ENCODE measurements around the gene C12orf43. TPM values are rescaled to one million over a fixed set of nuclear protein-coding genes. Genes with fewer than 3 reads are reported as not detected.

C12orf43 gene
- total and polyA plus RNA-seq, 9 donors = 10.6 to 22.9 (median 16.4) TPM

GRCh38 chr12:120998435-120998834, 17.9 kb downstream of the C12orf43 start:
- Histone ChIP-seq H3K27me3 (no peaks in the 10 kb centered on the region), H3K27ac (no peak overlapping the region), H3K4me1 (ENCODE audit: insufficient read depth) (no peaks in the 10 kb centered on the region), H3K9me3 (no peaks in the 10 kb centered on the region), H3K36me3 (no peaks in the 10 kb centered on the region), H3K4me3 (no peak overlapping the region)
- DNase-seq = no peak
- TF ChIP-seq CTCF (IDR thresholded peaks at IDR 0.05) (no peak), EP300 (IDR thresholded peaks at IDR 0.05) (no peak), POLR2A (IDR thresholded peaks at IDR 0.05) (no peak)
- WGBS, 3 donors = 70 to 82% (median 75%) methylated on average over 3 of the region's 3 CpGs
- intact Hi-C loops (cut with DNase I) = no loop called here

- DNase-seq = no peak
- Histone ChIP-seq H3K36me3 (no peaks in the 10 kb centered on the region), H3K27me3 (no peaks in the 10 kb centered on the region), H3K4me3 (no peak overlapping the region), H3K4me1 (ENCODE audit: insufficient read depth) (no peaks in the 10 kb centered on the region), H3K9me3 (no peaks in the 10 kb centered on the region), H3K27ac (no peak overlapping the region)
- intact Hi-C loops (cut with DNase I) = no loop called here
- WGBS, 3 donors = 69 to 75% (median 70%) methylated on average over 9 of the region's 9 CpGs
- TF ChIP-seq POLR2A (IDR thresholded peaks at IDR 0.05) (no peak), EP300 (IDR thresholded peaks at IDR 0.05) (no peak), CTCF (IDR thresholded peaks at IDR 0.05) (no peak)
Measured at GRCh38 chr12:120997448-120997847, 18.8 kb downstream of the C12orf43 start.

GRCh38 chr12:120996133-120996746, 20.0 kb downstream of the C12orf43 start:
- TF ChIP-seq POLR2A (IDR thresholded peaks at IDR 0.05) (no peak), CTCF (IDR thresholded peaks at IDR 0.05) (no peak), EP300 (IDR thresholded peaks at IDR 0.05) (no peak)
- H3K27ac ChIP-seq = no peak overlapping the region
- 81 to 92% (median 83%) methylated on average over 8 to 11 of the region's 11 CpGs for WGBS, 3 donors
- intact Hi-C loops (cut with DNase I) = no loop called here
- no peaks in the 10 kb centered on the region for H3K4me1 ChIP-seq (ENCODE audit: insufficient read depth)
- no peak for DNase-seq
- H3K9me3 ChIP-seq = no peaks in the 10 kb centered on the region
- no peak overlapping the region for H3K4me3 ChIP-seq
- no peaks in the 10 kb centered on the region for H3K36me3 ChIP-seq
- H3K27me3 ChIP-seq = no peaks in the 10 kb centered on the region

GRCh38 chr12:120994589-120995337, 21.5 kb downstream of the C12orf43 start:
- H3K27me3 ChIP-seq = no peaks in the 10 kb centered on the region
- 86 to 93% (median 92%) methylated on average over 2 of the region's 2 CpGs for WGBS, 3 donors
- intact Hi-C loops (cut with DNase I) = no loop called here
- no peaks in the 10 kb centered on the region for H3K9me3 ChIP-seq
- no peak overlapping the region for H3K4me3 ChIP-seq
- DNase-seq = no peak
- H3K27ac ChIP-seq = no peak overlapping the region
- no peaks in the 10 kb centered on the region for H3K4me1 ChIP-seq (ENCODE audit: insufficient read depth)
- TF ChIP-seq EP300 (IDR thresholded peaks at IDR 0.05) = no peak
- TF ChIP-seq CTCF (IDR thresholded peaks at IDR 0.05) = no peak
- no peak for TF ChIP-seq POLR2A (IDR thresholded peaks at IDR 0.05)
- no peaks in the 10 kb centered on the region for H3K36me3 ChIP-seq
